Calu3 (cell line): ENCODE results near the gene OTOP1. TPM values are rescaled to one million over a fixed set of nuclear protein-coding genes. Genes with fewer than 3 reads are reported as not detected.
A peak's percentile ranks its signal among the peaks of the same experiment; 100 is the strongest.
"Not testable (repeated sequence)": the region's sequence is repeated elsewhere in the genome, so short reads cannot be mapped to it uniquely, and the experiment has no call there.

Source experiments
- BruUV-seq: library from RNA; stranded (reverse); fragments of 400-500 nt; replicated peaks from 2 replicates; lab custom pipeline; 2021; lab: Mats Ljungman, UMichigan
- CTCF ChIA-PET: fragments of 300-600 bp; sonication (Branson Sonifier 250); formaldehyde crosslinking; loops from one replicate; lab custom pipeline; 2022; ENCODE audit warnings: antibody characterized with exemption; lab: Charles Lee
- DNase-seq: peaks from one replicate; pipeline ENCODE4 v3.0.0; 2022
- H3K27ac Mint-ChIP-seq: one replicate; pipeline ENCODE4 v1.8.0; 2022; ENCODE audit warnings: mixed read lengths; ENCODE audit not compliant: unreplicated experiment
- H3K27me3 Mint-ChIP-seq: one replicate; pipeline ENCODE4 v1.8.0; 2022; ENCODE audit warnings: mixed read lengths; ENCODE audit not compliant: unreplicated experiment
- H3K36me3 Mint-ChIP-seq: one replicate; pipeline ENCODE4 v1.8.0; 2022; ENCODE audit warnings: mild to moderate bottlenecking, moderate library complexity, mixed read lengths; ENCODE audit not compliant: insufficient read depth, unreplicated experiment
- H3K4me1 Mint-ChIP-seq: one replicate; pipeline ENCODE4 v1.8.0; 2022; ENCODE audit warnings: mild to moderate bottlenecking, low read depth, mixed read lengths; ENCODE audit not compliant: unreplicated experiment
- H3K4me3 Mint-ChIP-seq: one replicate; pipeline ENCODE4 v1.8.0; 2022; ENCODE audit warnings: mild to moderate bottlenecking, low read depth, moderate library complexity, mixed read lengths; ENCODE audit not compliant: unreplicated experiment
- H3K9me3 Mint-ChIP-seq: one replicate; pipeline ENCODE4 v1.8.0; 2022; ENCODE audit warnings: low read depth, mixed read lengths; ENCODE audit not compliant: unreplicated experiment
- CTCF ChIP-seq: fragments of 200-600 bp; IDR thresholded peaks from one replicate; pipeline ENCODE4 v1.8.0; 2022; ENCODE audit warnings: antibody characterized with exemption; ENCODE audit not compliant: unreplicated experiment
- intact Hi-C: fragments of 100-400 bp; cut with micrococcal nuclease; formaldehyde crosslinking; loops from one replicate; pipeline ENCODE4 v1.10.0; 2022; ENCODE audit not compliant: unreplicated experiment
- total RNA-seq: library from RNA; stranded (reverse); gene quantifications from 2 replicates; pipeline ENCODE4 v1.2.3, GENCODE V29; 2022

The OTOP1 gene
- total RNA-seq, 1 experiment from 2014 or later = not detected

GRCh38 chr4:4170596-4171150 is 56.1 kb downstream of the OTOP1 start:
- no peak for TF ChIP-seq CTCF
- Mint-ChIP-seq H3K9me3 (no peaks in the 10 kb centered on the region), H3K27me3 (peaks cover 58% of the 10 kb centered on the region), H3K36me3 (no peaks in the 10 kb centered on the region), H3K4me3 (no peak overlapping the region), H3K4me1 (no peaks in the 10 kb centered on the region), H3K27ac (no peak overlapping the region)
- intact Hi-C loops = no loop called here
- BruUV-seq = no TSS peak
- CTCF ChIA-PET = no interaction called here
- DNase-seq = no peak

- H3K36me3 Mint-ChIP-seq, H3K4me1 Mint-ChIP-seq, intact Hi-C loops, CTCF ChIA-PET, DNase-seq, H3K9me3 Mint-ChIP-seq, H3K4me3 Mint-ChIP-seq, H3K27ac Mint-ChIP-seq, BruUV-seq: not testable (repeated sequence)
- peaks cover 54% of the 10 kb centered on the region for H3K27me3 Mint-ChIP-seq
These were observed 58.5 kb downstream of the OTOP1 start for GRCh38 chr4:4167981-4168780.

GRCh38 chr4:4166986-4167385 is 59.7 kb downstream of the OTOP1 start:
- H3K36me3 Mint-ChIP-seq, H3K9me3 Mint-ChIP-seq, intact Hi-C loops, BruUV-seq, H3K4me1 Mint-ChIP-seq, CTCF ChIA-PET, H3K27ac Mint-ChIP-seq, DNase-seq, H3K4me3 Mint-ChIP-seq: not testable (repeated sequence)
- H3K27me3 Mint-ChIP-seq = peaks cover 54% of the 10 kb centered on the region

GRCh38 chr4:4165701-4166392 is 60.9 kb downstream of the OTOP1 start:
- H3K9me3 Mint-ChIP-seq, DNase-seq, H3K36me3 Mint-ChIP-seq, BruUV-seq, CTCF ChIA-PET, H3K4me1 Mint-ChIP-seq, H3K4me3 Mint-ChIP-seq, H3K27ac Mint-ChIP-seq, intact Hi-C loops: not testable (repeated sequence)
- peaks cover 43% of the 10 kb centered on the region for H3K27me3 Mint-ChIP-seq

GRCh38 chr4:4164532-4165173 is 62.1 kb downstream of the OTOP1 start:
- H3K4me1 Mint-ChIP-seq, CTCF ChIA-PET, DNase-seq, H3K9me3 Mint-ChIP-seq, H3K27ac Mint-ChIP-seq, H3K36me3 Mint-ChIP-seq, BruUV-seq, H3K4me3 Mint-ChIP-seq, intact Hi-C loops: not testable (repeated sequence)
- H3K27me3 Mint-ChIP-seq = peaks cover 41% of the 10 kb centered on the region

GRCh38 chr4:4162186-4162585 is 64.5 kb downstream of the OTOP1 start:
- BruUV-seq, H3K4me1 Mint-ChIP-seq, H3K9me3 Mint-ChIP-seq, intact Hi-C loops, CTCF ChIA-PET, H3K4me3 Mint-ChIP-seq, H3K27ac Mint-ChIP-seq, H3K36me3 Mint-ChIP-seq: not testable (repeated sequence)
- H3K27me3 Mint-ChIP-seq = peaks cover 25% of the 10 kb centered on the region
- DNase-seq = peak; percentile 10

- peak; percentile 68 for DNase-seq
- H3K4me3 Mint-ChIP-seq, BruUV-seq, intact Hi-C loops, H3K9me3 Mint-ChIP-seq, H3K27ac Mint-ChIP-seq, H3K36me3 Mint-ChIP-seq, H3K4me1 Mint-ChIP-seq: not testable (repeated sequence)
- CTCF ChIA-PET = interaction anchor here (1.2 kb wide), 1 partner anchor 22 kb away, joined by 4 read pairs; no protein-coding TSS in a partner anchor
- peaks cover 31% of the 10 kb centered on the region for H3K27me3 Mint-ChIP-seq
These were observed 65.6 kb downstream of the OTOP1 start for GRCh38 chr4:4160956-4161665.
